Ramos (cell line): Measurements from ENCODE around the gene SLC17A2.

ENCODE experiments used
- in situ Hi-C: fragments of 300-500 bp; cut with MboI; formaldehyde crosslinking; loops from one replicate; pipeline ENCODE4 v1.14.3; 2022; ENCODE audit warnings: low sequenced_read_pairs; ENCODE audit not compliant: unreplicated experiment

Gene SLC17A2

GRCh38 chr6:25892877-25893276 lies 37.6 kb downstream of the SLC17A2 start:
- in situ Hi-C loops: no loop called here

- in situ Hi-C loops: no loop called here
Measured at GRCh38 chr6:25889877-25890853, 40.3 kb downstream of the SLC17A2 start.

GRCh38 chr6:25888626-25889025 lies 41.9 kb downstream of the SLC17A2 start:
- in situ Hi-C loops: no loop called here

- in situ Hi-C loops: no loop called here
Measured at GRCh38 chr6:25886066-25886465, 44.4 kb downstream of the SLC17A2 start.

GRCh38 chr6:25883991-25884390 lies 46.5 kb downstream of the SLC17A2 start:
- in situ Hi-C loops: no loop called here

GRCh38 chr6:25883536-25883935 lies 47.0 kb downstream of the SLC17A2 start:
- in situ Hi-C loops: no loop called here

- in situ Hi-C loops: no loop called here
Measured at GRCh38 chr6:25882051-25882496, 48.4 kb downstream of the SLC17A2 start.

- in situ Hi-C loops: no loop called here
Measured at GRCh38 chr6:25880601-25881000, 49.9 kb downstream of the SLC17A2 start.

GRCh38 chr6:25878721-25879322 lies 51.7 kb downstream of the SLC17A2 start:
- in situ Hi-C loops: no loop called here

- in situ Hi-C loops: no loop called here
Measured at GRCh38 chr6:25875926-25876602, 54.4 kb downstream of the SLC17A2 start.

- in situ Hi-C loops: no loop called here
Measured at GRCh38 chr6:25875563-25875905, 55.0 kb downstream of the SLC17A2 start.

- in situ Hi-C loops: no loop called here
Measured at GRCh38 chr6:25874822-25875562, 55.5 kb downstream of the SLC17A2 start.

- in situ Hi-C loops: no loop called here
Measured at GRCh38 chr6:25874118-25874517, 56.4 kb downstream of the SLC17A2 start, which contains the start of gene SLC17A3. SLC17A3 (minus strand) TSS chr6:25874243; CDS start chr6:25868387, 5,856 bp downstream.

- in situ Hi-C loops: no loop called here
Measured at GRCh38 chr6:25872814-25873213, 57.7 kb downstream of the SLC17A2 start.

GRCh38 chr6:25869840-25870239 lies 60.7 kb downstream of the SLC17A2 start:
- in situ Hi-C loops: no loop called here

GRCh38 chr6:25868436-25869183 lies 61.9 kb downstream of the SLC17A2 start:
- in situ Hi-C loops: no loop called here

GRCh38 chr6:25866011-25866410 lies 64.5 kb downstream of the SLC17A2 start:
- in situ Hi-C loops: no loop called here

GRCh38 chr6:25863360-25863759 lies 67.1 kb downstream of the SLC17A2 start:
- in situ Hi-C loops: no loop called here
